HCEC 1CT (cell line): ENCODE data around the gene SHLD3.
"Not testable (repeated sequence)": the region's sequence is repeated elsewhere in the genome, so short reads cannot be mapped to it uniquely, and the experiment has no call there.

ENCODE experiments used
- DNase-seq: peaks from one replicate; pipeline ENCODE4 v3.0.0-alpha.2; 2017

SHLD3 gene

DNA sequence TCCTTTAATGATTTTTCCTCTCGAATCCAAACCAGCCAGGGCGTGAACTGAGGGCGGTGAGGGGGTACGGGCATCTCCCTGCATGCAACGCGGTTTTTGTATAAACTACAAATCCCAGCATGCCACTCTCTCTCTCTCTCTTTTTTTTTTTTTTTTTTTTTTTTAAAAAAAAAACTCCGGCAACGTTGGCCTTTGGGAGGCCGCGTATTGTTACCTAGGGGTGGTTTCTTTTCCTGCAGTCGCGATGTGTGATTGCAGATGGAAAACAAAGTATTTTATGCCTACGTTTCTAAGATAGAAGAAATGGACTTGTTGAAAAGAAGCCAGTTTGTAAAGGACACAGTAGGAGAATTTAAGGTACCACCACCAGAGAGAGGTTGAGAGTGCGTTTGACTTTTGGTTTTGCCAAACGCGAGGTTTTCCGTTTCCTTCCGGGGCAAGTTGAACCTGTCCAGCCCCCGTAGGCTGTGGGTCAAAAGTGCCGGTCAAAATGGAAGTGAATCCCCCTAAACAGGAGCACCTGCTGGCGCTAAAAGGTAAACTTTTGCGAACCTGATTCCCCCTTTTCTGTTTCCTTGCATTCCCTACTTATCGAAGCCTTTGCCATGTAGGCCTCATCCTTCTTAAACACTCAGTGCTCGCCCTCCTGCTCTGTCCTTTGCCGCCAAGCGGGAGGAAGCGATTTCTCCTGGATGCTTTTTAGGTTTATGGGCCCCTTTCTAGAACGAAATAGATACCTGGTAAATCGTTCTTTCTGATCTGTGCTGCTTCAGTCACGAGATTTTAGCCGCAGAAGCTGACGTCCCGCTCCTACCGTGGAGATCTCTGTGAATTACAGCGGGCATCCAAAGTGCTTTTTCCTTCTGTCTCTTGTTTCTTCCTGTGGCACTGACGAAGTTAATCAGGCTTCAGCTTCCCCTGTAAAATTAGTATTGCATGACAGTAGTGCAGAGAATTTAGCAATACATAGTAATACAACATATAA lies at the start of gene SHLD3, which contains the start of gene TRAPPC13:
Gene SHLD3 (plus strand): TSS at position 457 of the 985 bp plus-strand sequence. CDS start 4,561 bp downstream, outside the sequence.
Gene TRAPPC13 (plus strand): TSS at position 457 of the 985 bp plus-strand sequence. CDS start 34 bp downstream, at position 491.
- DNase-seq = peak; percentile 91

DNA sequence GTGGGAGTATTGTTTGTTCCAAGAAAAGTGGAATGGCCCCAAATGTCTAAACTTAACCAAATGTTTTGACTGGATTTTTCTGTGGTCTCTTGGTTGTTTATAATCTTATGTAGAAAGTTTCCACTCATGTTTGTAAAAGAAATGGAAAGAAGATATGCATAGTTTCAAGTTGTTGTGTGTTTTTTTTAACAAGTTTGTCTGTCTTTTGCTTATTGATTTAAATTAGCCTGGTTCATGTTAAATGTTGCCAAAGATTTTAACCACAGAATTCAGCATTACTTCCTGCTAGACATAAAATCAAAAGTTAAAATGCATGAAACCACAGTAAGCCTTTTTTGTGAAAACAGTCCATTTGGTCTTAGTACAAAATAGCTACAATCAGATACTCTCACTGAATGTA lies 47.7 kb upstream of the SHLD3 start:
- DNase-seq = no peak

DNA sequence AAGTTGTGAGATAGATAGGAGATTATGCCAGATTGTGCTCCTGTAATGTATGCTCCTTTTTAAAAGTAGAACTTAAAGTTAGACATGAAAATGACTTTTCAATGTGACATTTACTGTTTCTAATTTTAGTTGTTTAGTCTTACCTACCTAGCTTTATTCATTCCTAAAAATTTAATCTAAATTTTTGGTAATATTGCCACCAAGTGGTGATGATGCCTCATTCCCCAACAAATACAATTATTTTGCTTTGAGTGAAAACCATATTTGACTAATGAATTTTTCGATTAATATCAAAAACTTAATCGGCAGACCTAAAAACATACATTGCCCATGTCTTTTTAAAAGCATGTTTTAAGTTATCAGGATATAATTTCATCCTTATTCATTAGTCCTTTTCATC lies 36.1 kb upstream of the SHLD3 start:
- no peak for DNase-seq

GRCh38 chr5:65601761-65602160 lies 23.1 kb upstream of the SHLD3 start:
- DNase-seq = not testable (repeated sequence)

DNA sequence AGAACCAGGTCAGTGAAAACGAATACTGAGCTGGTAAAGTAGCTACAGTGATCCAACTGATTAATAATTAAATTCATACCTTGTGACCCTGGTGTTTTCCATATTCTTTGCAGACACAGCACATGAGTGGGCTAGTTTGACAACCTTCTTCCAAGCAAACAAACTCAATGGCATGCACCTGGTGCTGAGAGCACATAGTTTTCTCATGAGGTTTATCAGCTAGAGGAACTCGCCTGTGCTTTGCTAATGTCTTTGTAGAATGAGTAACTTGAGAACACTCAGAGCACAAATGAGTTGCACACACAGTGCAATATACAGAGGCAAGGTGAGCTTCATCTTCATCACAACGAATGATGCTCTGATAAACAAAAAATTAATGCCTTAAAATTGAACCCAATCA lies 13.3 kb upstream of the SHLD3 start:
- DNase-seq = no peak

- no peak for DNase-seq
Measured at GRCh38 chr5:65612298-65612907, 12.4 kb upstream of the SHLD3 start.

DNA sequence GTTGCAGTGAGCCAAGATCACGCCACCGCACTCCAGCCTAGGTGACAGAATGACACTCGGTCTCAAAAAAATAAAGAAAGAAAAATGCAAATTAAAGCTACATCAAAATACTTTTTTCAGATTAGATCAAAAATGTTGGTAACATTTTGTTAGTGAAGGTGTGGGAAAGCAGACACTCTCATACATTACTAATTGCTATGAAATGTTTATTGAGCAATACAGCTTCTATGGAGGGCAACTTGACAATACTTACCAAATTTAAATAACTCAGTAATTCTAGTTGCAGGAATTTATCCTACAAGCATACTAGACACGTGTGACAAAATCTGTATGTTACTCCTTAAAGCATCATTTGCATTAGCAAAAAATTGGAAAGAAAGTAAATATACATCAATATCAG lies 4.8 kb upstream of the SHLD3 start:
- DNase-seq = peak; percentile 50

DNA sequence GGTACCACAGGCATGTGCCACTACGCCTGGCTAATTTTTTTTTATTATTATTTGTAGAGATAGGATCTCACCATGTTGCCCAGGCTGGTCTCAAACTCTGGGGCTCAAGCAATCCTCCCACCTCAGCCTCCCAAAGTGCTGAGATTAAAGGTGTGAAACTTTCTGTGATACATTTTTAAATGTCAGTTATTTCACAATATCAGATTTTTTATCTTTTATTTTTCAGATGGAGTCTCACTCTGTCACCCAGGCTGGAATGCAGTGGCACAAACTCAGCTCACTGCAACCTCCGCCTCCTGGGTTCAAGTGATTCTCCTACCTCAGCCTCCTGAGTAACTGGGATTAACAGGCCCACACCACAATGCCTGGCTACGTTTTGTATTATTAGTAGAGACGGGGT lies 2.9 kb upstream of the SHLD3 start:
- DNase-seq = not testable (repeated sequence)

DNA sequence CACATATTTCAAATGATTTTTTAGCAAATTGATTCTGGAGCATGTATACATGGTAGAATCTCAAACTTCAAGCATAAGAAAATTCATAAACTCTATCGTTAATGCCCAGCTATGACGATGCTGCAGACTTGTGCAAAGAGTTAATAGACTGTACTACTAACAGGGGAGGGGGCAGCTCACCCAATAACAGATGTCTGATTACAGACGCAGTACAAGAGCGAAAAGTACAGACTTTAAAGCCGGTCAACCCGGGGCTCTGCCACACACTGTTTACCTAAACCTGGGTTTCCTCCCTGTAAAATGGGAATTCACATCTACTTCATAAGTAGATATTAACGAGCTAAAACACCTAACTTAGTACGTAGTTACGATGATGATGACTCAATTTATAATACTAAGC lies 1.3 kb upstream of the SHLD3 start:
- peak; percentile 4 for DNase-seq

- peak; percentile 95 for DNase-seq
Measured at GRCh38 chr5:65624025-65624570, 729 bp upstream of the SHLD3 start, which contains the start of gene TRIM23. TRIM23 (minus strand) TSS chr5:65624333; CDS start chr5:65624274, 59 bp downstream.

- no peak for DNase-seq
Measured at GRCh38 chr5:65625743-65626142, 916 bp downstream of the SHLD3 start.

GRCh38 chr5:65630981-65631380 lies 6.2 kb downstream of the SHLD3 start:
- no peak for DNase-seq

- DNase-seq = no peak
Measured at GRCh38 chr5:65640240-65640639, 15.4 kb downstream of the SHLD3 start.

DNA sequence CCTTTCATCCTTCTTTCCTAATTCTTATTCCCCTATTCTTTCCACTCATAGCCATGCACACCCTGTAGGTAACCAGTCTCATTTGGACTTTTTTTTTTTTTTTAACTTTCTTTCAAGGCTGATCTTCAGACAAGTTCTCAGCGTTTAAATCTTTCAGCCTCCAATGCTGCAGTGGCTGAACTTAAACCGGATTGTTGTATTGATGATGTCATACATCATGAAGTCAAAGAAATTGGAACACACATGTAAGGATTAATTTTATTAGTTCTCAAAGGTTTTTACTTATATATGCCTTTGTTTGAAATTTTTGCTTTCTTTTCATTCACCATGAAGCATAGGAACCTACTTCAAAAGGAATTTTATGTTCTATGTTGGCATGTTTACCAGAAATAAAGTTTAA lies 22.1 kb downstream of the SHLD3 start:
- no peak for DNase-seq

GRCh38 chr5:65647941-65648340 lies 23.1 kb downstream of the SHLD3 start:
- DNase-seq = no peak

GRCh38 chr5:65651144-65651543 lies 26.3 kb downstream of the SHLD3 start:
- no peak for DNase-seq

DNA sequence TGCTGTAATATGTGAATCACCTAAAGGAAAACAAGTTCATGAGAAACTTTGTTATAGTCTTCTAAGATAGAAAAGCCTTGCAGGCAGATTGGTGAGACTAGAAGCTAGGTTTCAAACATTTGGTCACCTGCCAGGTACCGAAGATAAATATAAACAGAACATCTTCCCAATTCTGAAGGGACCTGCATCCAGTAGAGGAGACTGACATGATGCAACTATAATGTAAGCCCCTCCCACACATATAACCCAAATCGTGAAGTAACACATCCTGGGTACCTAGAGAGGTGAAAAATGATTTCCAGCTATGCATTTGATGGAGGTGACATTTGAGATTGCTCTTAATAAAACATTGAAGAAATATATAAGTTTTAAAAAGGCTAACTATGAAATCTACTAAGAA lies 29.9 kb downstream of the SHLD3 start:
- DNase-seq = no peak

DNA sequence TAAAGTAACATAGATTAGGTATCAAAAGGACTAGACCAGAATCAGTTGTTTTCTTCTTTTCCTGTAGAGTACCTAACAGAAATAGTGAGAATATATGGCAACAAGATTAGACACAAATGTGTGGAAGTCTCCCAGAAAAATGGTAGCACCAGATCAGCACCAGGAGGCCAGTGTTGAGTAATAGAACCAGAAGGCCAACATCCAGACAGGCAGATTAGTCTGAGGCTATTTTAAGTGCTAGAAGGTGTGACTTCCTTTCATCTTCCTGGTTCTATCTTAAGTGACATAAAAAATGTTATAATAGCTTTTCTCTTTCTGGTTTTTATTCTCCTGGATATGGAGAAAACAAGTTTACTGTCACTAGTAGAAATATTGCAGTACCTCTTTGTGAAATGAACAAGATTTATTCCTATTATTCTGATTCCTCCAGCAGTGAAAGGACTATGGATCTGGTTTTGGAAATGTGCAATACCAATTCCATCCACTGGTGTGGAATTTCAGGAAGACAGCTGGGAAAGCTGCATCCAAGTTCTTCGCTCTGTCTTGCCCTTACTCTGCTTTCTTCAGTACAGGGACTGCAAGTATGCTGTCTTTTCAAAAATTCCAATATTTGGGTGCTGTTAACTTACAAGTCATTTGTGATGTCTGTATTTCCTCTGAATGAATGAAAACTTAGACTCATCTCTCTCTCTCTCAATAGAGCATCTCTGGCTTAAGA lies 39.1 kb downstream of the SHLD3 start:
- DNase-seq = peak; percentile 29

DNA sequence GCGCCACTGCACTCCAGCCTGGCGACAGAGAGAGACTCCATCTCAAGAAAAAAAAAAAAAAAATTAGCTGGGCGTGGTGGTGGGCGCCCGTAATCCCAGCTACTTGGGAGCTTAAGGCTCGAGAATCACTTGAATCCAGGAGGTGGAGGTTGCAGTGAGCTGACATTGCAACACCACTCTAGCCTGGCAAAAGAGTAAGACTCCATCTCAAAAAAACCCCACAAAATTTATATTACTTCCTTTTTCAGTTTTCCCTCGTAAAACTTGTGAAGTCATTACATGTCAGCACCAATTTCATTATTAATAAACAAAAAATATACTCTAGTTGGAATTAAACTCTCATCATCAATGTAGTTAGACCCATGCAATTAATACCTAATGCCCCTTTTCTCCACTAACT lies 43.9 kb downstream of the SHLD3 start:
- DNase-seq = no peak

- peak; percentile 85 for DNase-seq
Measured at GRCh38 chr5:65672796-65673195, 48.0 kb downstream of the SHLD3 start.

GRCh38 chr5:65674749-65675148 lies 49.9 kb downstream of the SHLD3 start:
- no peak for DNase-seq

GRCh38 chr5:65676056-65676455 lies 51.2 kb downstream of the SHLD3 start:
- not testable (repeated sequence) for DNase-seq
